ENCODE measurements around the gene FAM83B.

Gene FAM83B

GRCh38 chr6:54827010-54827409, 19.6 kb upstream of the FAM83B start:
- DNase-seq (ENCODE audit: low spot score): no peak
- ChIA-PET CTCF (no interaction called here), POLR2A (ENCODE audit: low non-redundant PET) (no interaction called here)
- H3K27ac ChIP-seq: no peak overlapping the region
- no peak for TF ChIP-seq CTCF (conservative IDR thresholded peaks at IDR 0.05; ENCODE audit: low read depth)

DNA sequence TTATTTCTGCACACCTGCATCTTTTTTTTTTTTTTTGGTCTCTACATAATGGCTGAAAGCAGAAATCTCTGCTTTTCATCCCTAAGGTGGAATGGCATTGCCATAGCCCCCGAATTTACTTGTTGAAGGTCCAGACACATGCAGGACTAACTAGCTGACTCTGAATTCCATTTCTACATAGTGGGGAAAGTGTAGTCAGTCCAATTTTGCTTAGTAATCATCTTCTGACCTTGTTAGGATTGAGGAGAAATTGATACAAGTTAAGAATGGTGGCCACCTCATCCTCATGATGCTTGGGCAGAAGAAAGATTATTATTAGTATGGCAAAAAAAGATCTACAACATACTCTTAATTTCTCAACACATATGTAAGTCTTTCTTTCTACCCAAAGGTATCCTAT, 16.4 kb upstream of the FAM83B start:
- H3K27ac ChIP-seq: no peak overlapping the region
- ChIA-PET POLR2A (ENCODE audit: low non-redundant PET) (no interaction called here), CTCF (no interaction called here)
- DNase-seq (ENCODE audit: low spot score): no peak
- TF ChIP-seq CTCF (conservative IDR thresholded peaks at IDR 0.05; ENCODE audit: low read depth): no peak

DNA sequence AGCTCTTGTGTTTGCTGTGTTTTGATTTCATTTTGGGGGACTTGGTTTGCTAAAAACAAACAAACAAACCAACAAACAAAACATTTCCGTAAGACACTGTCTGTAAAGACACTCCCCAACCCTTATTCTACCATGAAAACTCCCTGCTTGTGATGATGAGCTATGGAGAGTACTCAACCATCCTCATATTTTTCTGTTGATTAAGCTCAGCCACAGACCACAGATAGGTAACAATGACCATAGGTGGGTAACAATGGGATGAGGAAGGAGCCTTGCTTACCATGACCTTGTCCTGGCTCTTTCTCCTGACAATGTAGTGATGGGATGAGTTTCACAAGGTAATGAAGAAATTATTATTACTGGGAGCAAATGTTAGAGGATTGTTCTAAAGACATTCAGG, 11.4 kb upstream of the FAM83B start:
- TF ChIP-seq CTCF (conservative IDR thresholded peaks at IDR 0.05; ENCODE audit: low read depth): no peak
- no peak overlapping the region for H3K27ac ChIP-seq
- ChIA-PET POLR2A (ENCODE audit: low non-redundant PET) (no interaction called here), CTCF (no interaction called here)
- no peak for DNase-seq (ENCODE audit: low spot score)

DNA sequence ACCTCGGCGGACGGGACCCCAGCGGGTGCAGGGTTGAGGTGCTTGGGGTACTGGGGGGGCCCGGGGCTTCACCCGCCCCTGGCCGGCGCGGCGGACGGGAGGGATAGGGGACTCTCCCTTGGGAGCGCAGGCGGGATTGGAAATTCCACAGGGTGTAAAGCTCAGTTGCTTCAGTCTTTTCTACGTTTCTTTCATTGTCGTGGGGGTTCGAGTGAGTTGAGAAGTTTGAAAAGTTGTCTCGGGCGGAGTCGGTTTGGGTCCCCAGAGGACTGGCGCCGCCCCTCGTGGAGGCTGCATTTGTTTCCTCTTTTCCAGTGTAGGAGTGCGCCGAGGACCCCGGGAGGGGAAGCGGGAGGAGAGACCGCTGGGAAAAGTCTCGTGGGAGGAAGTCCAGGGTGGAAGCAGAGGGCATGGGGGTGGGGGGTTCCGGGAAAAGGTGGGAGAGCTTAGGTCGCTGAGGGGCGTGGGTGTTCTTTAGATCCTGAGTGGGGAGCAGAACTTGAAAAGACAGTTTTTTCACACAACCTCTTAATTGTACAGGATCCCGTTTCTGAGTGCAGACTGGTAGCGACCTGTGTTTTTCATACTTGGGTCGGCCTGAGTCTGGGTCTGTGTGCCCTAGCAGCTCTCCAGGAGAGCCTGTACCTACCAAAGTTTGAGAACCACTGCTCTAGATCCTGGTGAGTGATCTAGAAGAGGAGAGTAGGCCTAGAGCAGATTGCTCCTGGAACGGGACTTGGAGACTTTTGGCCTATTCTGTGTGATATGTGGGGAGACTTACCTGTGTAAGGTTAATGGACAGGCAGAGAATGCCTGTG, 495 bp downstream of the FAM83B start:
- DNase-seq (ENCODE audit: low spot score): peak; percentile 24
- peak overlapping the region; percentile 91 for H3K27ac ChIP-seq
- CTCF ChIA-PET: interaction anchor here (0.6 kb wide), 1 partner anchor 47 kb away, joined by 3 read pairs; no protein-coding TSS in a partner anchor
- no peak for TF ChIP-seq CTCF (conservative IDR thresholded peaks at IDR 0.05; ENCODE audit: low read depth)
- POLR2A ChIA-PET (ENCODE audit: low non-redundant PET): no interaction called here

DNA sequence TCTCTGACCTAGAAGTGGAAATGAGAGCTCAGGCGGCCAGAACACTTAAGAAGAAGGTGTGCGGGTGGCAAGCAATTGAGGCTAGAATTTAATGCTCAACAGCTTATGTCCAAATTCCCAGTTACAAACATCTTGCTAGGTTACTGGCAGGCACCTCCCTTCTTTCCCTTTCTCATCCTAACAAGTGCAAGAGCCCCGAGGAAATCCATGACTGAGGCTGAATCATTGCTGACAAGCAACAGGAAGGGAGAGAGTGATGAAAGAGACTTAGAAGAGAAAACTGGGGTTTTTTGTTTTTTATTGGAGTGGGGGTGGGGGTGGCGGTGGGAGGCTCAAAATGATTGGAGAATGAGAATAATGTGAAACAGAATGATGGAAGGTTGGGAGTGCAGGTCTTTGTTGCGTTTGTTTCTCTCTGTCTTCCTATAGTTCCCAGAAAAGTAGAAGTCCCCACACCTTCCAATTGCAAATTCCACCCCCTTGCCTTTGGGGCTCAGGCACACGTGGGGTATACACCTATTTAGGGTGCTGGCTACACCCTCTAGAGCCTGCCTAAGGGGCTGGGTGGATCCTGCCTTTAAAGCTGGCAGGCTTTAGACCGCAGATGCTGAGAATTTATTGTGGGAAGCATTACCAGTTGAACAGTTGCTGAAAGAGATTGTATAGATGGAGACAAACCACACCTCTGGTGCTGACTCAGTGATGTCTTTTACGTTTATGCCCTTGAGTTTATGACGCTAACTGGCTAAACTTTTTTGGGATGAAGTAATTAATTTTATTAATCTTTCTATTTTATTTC, 1.4 kb downstream of the FAM83B start:
- no peak for TF ChIP-seq CTCF (conservative IDR thresholded peaks at IDR 0.05; ENCODE audit: low read depth)
- DNase-seq (ENCODE audit: low spot score): peak; percentile 83
- CTCF ChIA-PET: interaction anchor here (0.5 kb wide), 1 partner anchor 158 kb away, joined by 3 read pairs; no protein-coding TSS in a partner anchor
- POLR2A ChIA-PET (ENCODE audit: low non-redundant PET): no interaction called here
- H3K27ac ChIP-seq: peak overlapping the region; percentile 91

- no peak for DNase-seq (ENCODE audit: low spot score)
- ChIA-PET POLR2A (ENCODE audit: low non-redundant PET) (no interaction called here), CTCF (no interaction called here)
- no peak overlapping the region for H3K27ac ChIP-seq
- no peak for TF ChIP-seq CTCF (conservative IDR thresholded peaks at IDR 0.05; ENCODE audit: low read depth)
Observed at GRCh38 chr6:54850114-54850513, 3.5 kb downstream of the FAM83B start.
